Stimulated activated CD8-positive, alpha-beta memory T cell treated with anti-CD3 and anti-CD28 coated beads, Interleukin-15, amount 100 ng/mL, for 4 hours (primary cell): ENCODE data around the gene CRYBG2.

Experiments used
- DNase-seq, 2 donors: peaks; one replicate each; pipeline ENCODE4 v3.0.0-alpha.2; 2020; ENCODE audit warnings: low read depth in 2 of 2

CRYBG2 gene

GRCh38 chr1:26281091-26281958 lies 72.6 kb downstream of the CRYBG2 start:
- no peak for DNase-seq

GRCh38 chr1:26280333-26281042 lies 73.4 kb downstream of the CRYBG2 start:
- DNase-seq = no peak

GRCh38 chr1:26279456-26280332 lies 74.2 kb downstream of the CRYBG2 start, which contains the start of gene SH3BGRL3:
TSS of gene SH3BGRL3 (plus strand) at chr1:26280086. CDS start at chr1:26280156, 70 bp downstream.
- peak; percentile 64 to 68 for DNase-seq

- DNase-seq = no peak
These were observed 75.0 kb downstream of the CRYBG2 start for GRCh38 chr1:26278724-26279455.

GRCh38 chr1:26278303-26278702 lies 75.6 kb downstream of the CRYBG2 start:
- DNase-seq = no peak

GRCh38 chr1:26277719-26278118 lies 76.2 kb downstream of the CRYBG2 start:
- DNase-seq = no peak

- DNase-seq = no peak
These were observed 76.7 kb downstream of the CRYBG2 start for GRCh38 chr1:26277261-26277661.

GRCh38 chr1:26276432-26276838 lies 77.5 kb downstream of the CRYBG2 start:
- DNase-seq = no peak

- DNase-seq = peak; percentile 49 to 73
These were observed 78.1 kb downstream of the CRYBG2 start for GRCh38 chr1:26275580-26276431.

- DNase-seq = no peak
These were observed 79.0 kb downstream of the CRYBG2 start for GRCh38 chr1:26274801-26275425.
